ENCODE data around the gene LAGE3.

LAGE3 gene

DNA sequence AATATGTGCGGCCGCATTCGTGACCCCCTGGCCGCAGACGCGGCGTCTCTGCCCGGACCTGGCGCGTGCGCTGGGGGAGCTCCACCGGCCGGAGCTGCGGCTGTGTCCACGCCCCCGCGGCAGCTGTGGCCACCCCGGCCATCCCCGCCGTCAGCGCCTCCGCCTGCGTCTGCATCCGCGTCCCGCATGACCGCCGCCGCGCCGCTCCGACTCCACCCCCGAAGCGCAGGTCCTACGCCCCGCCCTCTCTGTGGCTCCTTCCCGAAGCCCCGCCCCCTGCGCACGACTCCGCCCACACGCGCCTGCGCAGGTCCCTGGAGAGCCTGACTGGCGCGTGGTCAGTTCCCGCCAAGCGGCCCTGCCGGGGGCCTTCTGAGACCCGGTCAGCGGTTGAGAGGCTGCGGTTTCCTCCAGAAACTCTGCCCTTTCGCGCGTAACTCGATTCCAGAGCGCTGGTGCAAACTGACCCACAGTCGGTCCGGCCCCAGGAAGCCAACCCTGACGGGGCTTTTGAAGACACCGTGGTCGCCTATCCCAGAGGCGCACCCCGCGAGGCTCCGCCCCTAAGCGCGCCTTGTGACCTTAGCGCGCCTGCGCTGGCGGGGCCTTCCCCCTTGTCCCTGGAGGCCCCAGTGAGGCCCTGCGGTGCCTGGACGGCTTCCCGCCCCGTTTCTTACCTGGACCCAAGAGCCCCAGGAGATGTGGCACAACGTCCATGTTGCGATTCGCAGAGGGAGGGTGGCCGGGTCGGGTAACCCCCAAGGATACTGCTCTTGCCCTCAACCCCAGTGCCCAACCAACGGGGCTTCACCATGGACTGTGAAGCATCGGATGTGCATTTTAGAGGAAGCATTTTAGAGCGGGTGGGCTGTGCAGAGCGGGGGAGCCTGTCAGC is at the start of gene LAGE3:
Gene LAGE3, minus strand, starts transcription at position 554 of the 895 bp plus-strand sequence. Its CDS starts 366 bp downstream, at position 188.
- peaks cover 9% of the 10 kb centered on the region for H3K4me1 ChIP-seq (ENCODE audit: control insufficient read depth, insufficient read depth, low read length)

DNA sequence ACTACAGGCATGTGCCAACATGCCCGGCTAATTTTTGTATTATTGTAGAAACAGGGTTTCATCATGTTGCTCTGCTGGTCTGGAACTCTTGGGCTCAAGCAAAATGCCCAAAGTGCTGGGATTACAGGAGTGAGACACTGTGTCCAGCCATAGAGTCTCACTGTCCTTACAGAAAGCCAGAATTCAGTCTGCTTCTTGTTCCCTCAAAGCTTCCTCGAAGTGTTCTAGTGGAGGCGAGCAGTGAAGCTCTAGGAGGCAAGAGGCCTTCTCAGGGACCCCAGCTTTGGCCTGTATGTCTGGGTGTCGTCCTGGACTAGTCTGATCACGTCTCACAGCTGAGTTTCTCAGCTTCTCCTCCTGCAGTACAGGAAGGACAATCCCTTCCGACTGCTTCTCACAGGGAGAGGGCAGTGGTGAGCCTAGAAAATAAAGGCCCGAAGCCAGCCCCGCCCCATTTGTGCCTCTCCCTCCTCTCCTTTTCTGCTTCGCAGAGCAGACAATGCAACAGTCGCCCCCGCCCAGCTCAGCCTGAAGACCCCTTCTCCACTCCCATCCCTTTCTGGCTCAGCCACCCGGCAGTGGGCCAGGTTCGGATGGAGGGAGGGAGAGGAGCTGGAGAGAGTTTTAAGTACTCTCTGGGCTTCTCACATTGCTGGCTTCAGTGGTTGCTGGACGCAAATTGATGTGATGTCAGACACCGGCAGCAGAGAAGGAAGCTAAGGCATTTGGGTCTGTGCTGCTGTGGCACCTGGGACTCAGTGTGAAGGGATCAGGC is 48.0 kb upstream of the LAGE3 start:
- H3K27me3 ChIP-seq (replicated peaks; ENCODE audit: control insufficient read depth, insufficient read depth, low read length), result no peaks in the 10 kb centered on the region
- peak overlapping the region; percentile 87 for H3K9ac ChIP-seq (ENCODE audit: low read length)
- peaks cover 13% of the 10 kb centered on the region for H3K4me1 ChIP-seq (ENCODE audit: control insufficient read depth, insufficient read depth, low read length)
- no peak overlapping the region for H3K4me3 ChIP-seq (ENCODE audit: low read length)
- no peaks in the 10 kb centered on the region for H3K9me3 ChIP-seq (ENCODE audit: control insufficient read depth, low read length)
- DNase-seq (ENCODE audit: low read depth), result peak; percentile 86
- peaks cover 9% of the 10 kb centered on the region for H3K36me3 ChIP-seq (ENCODE audit: control insufficient read depth, insufficient read depth, low read length, severe bottlenecking)

More for the DNA sequence above, at the start of gene LAGE3:
- Histone ChIP-seq H3K9me3 (ENCODE audit: control insufficient read depth, low read length) (no peaks in the 10 kb centered on the region), H3K9ac (ENCODE audit: low read length) (peak within 1 kb of the TSS; percentile 81), H3K27me3 (replicated peaks; ENCODE audit: control insufficient read depth, insufficient read depth, low read length) (no peaks in the 10 kb centered on the region), H3K36me3 (ENCODE audit: control insufficient read depth, insufficient read depth, low read length, severe bottlenecking) (no peaks in the 10 kb centered on the region), H3K4me3 (ENCODE audit: low read length) (peak within 1 kb of the TSS; percentile 77)
- peak; percentile 93 for DNase-seq (ENCODE audit: low read depth)

DNA sequence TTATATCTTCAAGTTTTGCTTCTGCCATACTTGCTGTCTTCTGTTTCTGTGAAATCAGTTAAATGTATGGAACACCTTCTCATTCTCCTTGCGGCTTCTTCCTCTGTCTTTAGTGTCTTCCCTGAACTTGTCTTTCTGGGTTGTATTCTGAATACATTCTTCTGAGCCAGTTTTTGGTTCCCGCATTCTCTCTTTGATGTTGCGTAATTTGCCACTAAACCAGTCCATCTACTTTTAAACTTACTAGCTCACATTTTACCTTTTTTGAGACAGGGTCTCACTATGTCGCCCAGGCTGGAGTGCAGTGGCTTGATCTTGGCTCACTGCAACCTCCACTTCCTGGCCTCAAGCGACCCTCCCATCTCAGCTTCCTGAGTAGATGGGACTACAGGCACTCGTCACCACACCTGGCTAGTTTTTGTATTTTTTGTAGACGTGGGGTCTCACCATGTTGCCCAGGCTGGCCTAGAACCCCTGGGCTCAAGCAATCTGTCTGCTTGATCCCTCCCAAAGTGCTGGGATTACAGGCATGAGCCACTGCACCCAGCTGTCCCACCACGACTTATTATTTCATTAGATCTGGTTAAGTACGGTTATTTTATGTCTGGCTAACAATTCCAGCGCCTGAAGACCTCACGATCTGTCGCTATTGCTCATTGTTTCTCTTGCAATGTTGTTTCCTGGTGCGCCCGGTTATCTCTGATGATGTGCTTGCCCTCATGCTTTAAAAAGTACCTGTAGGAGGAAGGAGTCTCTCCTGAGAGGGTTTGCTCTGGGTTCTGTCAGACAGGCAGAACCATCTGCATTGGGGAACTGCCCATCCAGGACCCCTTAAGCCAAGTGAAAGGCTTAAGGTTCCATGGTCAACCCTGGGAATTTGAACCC is 46.8 kb upstream of the LAGE3 start:
- Histone ChIP-seq H3K36me3 (ENCODE audit: control insufficient read depth, insufficient read depth, low read length, severe bottlenecking) (peaks cover 2% of the 10 kb centered on the region), H3K9ac (ENCODE audit: low read length) (peak overlapping the region; percentile 36), H3K27me3 (replicated peaks; ENCODE audit: control insufficient read depth, insufficient read depth, low read length) (no peaks in the 10 kb centered on the region), H3K4me1 (ENCODE audit: control insufficient read depth, insufficient read depth, low read length) (peaks cover 13% of the 10 kb centered on the region), H3K4me3 (ENCODE audit: low read length) (no peak overlapping the region), H3K9me3 (ENCODE audit: control insufficient read depth, low read length) (no peaks in the 10 kb centered on the region)
- DNase-seq (ENCODE audit: low read depth), result no peak

GRCh38 chrX:154519389-154519788 is 40.3 kb upstream of the LAGE3 start:
- no peaks in the 10 kb centered on the region for H3K36me3 ChIP-seq (ENCODE audit: control insufficient read depth, insufficient read depth, low read length, severe bottlenecking)

GRCh38 chrX:154517101-154517781 is 38.2 kb upstream of the LAGE3 start:
- no peaks in the 10 kb centered on the region for H3K9me3 ChIP-seq (ENCODE audit: control insufficient read depth, low read length)
- peak overlapping the region; percentile 75 for H3K4me3 ChIP-seq (ENCODE audit: low read length)
- DNase-seq (ENCODE audit: low read depth), result no peak

More at GRCh38 chrX:154519389-154519788, 40.3 kb upstream of the LAGE3 start:
- no peak for DNase-seq (ENCODE audit: low read depth)
- Histone ChIP-seq H3K9ac (ENCODE audit: low read length) (no peak overlapping the region), H3K27me3 (replicated peaks; ENCODE audit: control insufficient read depth, insufficient read depth, low read length) (peaks cover 4% of the 10 kb centered on the region), H3K4me1 (ENCODE audit: control insufficient read depth, insufficient read depth, low read length) (peaks cover 13% of the 10 kb centered on the region), H3K9me3 (ENCODE audit: control insufficient read depth, low read length) (no peaks in the 10 kb centered on the region), H3K4me3 (ENCODE audit: low read length) (no peak overlapping the region)

GRCh38 chrX:154516656-154517100 is 37.6 kb upstream of the LAGE3 start:
- peaks cover 4% of the 10 kb centered on the region for H3K27me3 ChIP-seq (replicated peaks; ENCODE audit: control insufficient read depth, insufficient read depth, low read length)
- H3K4me1 ChIP-seq (ENCODE audit: control insufficient read depth, insufficient read depth, low read length), result peaks cover 13% of the 10 kb centered on the region
- DNase-seq (ENCODE audit: low read depth), result peak; percentile 66
- H3K36me3 ChIP-seq (ENCODE audit: control insufficient read depth, insufficient read depth, low read length, severe bottlenecking), result no peaks in the 10 kb centered on the region
- H3K9me3 ChIP-seq (ENCODE audit: control insufficient read depth, low read length), result no peaks in the 10 kb centered on the region
- peak overlapping the region; percentile 75 for H3K4me3 ChIP-seq (ENCODE audit: low read length)
- peak overlapping the region; percentile 87 for H3K9ac ChIP-seq (ENCODE audit: low read length)

More at GRCh38 chrX:154517101-154517781, 38.2 kb upstream of the LAGE3 start:
- Histone ChIP-seq H3K4me1 (ENCODE audit: control insufficient read depth, insufficient read depth, low read length) (peaks cover 13% of the 10 kb centered on the region), H3K9ac (ENCODE audit: low read length) (peak overlapping the region; percentile 87), H3K27me3 (replicated peaks; ENCODE audit: control insufficient read depth, insufficient read depth, low read length) (peaks cover 4% of the 10 kb centered on the region), H3K36me3 (ENCODE audit: control insufficient read depth, insufficient read depth, low read length, severe bottlenecking) (no peaks in the 10 kb centered on the region)

DNA sequence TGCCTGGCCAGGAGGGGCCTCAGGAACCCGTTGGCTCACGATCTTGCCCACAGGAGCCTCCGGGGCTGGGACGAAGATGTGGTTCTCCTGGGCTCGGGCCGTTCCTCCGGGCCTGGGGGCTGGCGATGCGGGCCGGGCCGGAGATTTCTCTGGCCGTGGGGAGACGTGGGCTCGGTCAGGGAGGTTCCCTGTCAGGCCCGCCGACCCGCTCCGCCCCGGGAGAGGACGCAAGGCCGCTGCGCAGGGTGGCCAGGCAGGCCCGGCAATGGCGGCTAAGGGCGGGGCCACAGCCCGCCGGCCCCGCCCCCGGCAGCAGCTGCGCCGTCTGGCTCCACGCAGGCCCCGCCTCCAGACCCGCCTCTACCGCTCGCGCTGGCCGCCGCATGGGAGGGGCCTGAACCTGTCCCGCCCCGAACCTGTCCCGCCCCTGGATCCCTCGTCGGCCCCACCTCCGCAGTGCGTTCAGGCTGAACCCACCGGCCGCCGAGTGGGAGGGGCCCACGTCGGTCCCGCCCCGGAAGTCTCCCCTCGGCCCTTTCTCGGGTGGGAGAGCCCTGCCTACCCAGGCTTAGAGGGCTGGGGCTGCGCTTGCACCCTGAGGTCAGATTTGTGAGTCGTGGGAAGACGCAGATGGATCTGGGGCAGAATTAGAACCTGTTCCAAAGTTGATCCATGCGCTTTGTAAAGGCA is 37.0 kb upstream of the LAGE3 start, which contains the start of gene FAM3A:
Gene FAM3A, minus strand, starts transcription at position 267 of the 690 bp plus-strand sequence. CDS start 460 bp downstream, outside the sequence.
- H3K4me1 ChIP-seq (ENCODE audit: control insufficient read depth, insufficient read depth, low read length), result peaks cover 13% of the 10 kb centered on the region
- H3K36me3 ChIP-seq (ENCODE audit: control insufficient read depth, insufficient read depth, low read length, severe bottlenecking), result no peaks in the 10 kb centered on the region
- H3K9ac ChIP-seq (ENCODE audit: low read length), result peak within 1 kb of the TSS; percentile 88
- H3K4me3 ChIP-seq (ENCODE audit: low read length), result peak within 1 kb of the TSS; percentile 81
- no peaks in the 10 kb centered on the region for H3K9me3 ChIP-seq (ENCODE audit: control insufficient read depth, low read length)
- H3K27me3 ChIP-seq (replicated peaks; ENCODE audit: control insufficient read depth, insufficient read depth, low read length), result peaks cover 4% of the 10 kb centered on the region
- peak; percentile 91 for DNase-seq (ENCODE audit: low read depth)

DNA sequence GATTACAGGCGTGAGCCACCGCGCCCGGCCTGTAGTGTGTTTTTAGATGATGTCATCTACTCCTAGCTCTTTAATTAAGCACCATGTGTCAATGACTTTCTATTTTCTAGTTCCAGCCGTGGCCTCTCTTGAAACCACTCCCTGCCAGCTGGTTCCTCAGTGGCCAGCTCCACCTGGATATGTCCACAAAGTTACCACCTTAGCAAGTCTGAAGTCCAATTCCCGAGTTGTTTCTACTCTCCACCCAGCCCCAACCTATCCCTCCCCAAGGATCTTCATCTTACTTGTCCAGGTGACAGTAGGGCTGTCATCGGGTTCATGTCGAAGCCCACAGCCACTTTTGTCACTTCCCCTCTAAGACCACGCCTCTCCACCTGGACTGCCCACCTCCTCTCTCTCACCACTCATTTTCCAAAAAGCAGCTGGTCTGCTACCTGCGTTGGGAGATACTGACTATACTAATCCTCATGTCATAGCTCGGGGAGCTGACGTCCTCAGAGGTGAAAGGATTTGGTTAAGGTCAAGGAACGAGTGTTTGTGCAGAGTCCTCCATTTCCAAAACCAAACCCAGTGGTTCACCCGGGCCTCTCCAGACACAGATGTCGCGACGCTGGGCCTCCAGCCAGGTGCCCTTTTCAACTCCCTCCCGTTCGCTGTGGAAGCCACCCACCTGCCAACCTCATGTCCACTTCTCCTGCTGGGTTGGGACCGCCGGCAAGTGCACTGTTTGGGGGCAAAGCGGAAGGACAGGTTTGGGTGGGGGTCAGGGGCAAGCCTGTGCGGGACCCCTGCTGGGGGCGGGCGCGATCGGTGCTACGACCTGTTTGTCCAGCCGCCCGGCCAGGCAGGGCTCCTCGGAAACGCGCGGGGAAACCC is 36.2 kb upstream of the LAGE3 start:
- Histone ChIP-seq H3K9ac (ENCODE audit: low read length) (peak overlapping the region; percentile 88), H3K4me1 (ENCODE audit: control insufficient read depth, insufficient read depth, low read length) (peaks cover 13% of the 10 kb centered on the region), H3K9me3 (ENCODE audit: control insufficient read depth, low read length) (no peaks in the 10 kb centered on the region), H3K4me3 (ENCODE audit: low read length) (peak overlapping the region; percentile 81), H3K36me3 (ENCODE audit: control insufficient read depth, insufficient read depth, low read length, severe bottlenecking) (no peaks in the 10 kb centered on the region), H3K27me3 (replicated peaks; ENCODE audit: control insufficient read depth, insufficient read depth, low read length) (peaks cover 4% of the 10 kb centered on the region)
- DNase-seq (ENCODE audit: low read depth), result peak; percentile 45

DNA sequence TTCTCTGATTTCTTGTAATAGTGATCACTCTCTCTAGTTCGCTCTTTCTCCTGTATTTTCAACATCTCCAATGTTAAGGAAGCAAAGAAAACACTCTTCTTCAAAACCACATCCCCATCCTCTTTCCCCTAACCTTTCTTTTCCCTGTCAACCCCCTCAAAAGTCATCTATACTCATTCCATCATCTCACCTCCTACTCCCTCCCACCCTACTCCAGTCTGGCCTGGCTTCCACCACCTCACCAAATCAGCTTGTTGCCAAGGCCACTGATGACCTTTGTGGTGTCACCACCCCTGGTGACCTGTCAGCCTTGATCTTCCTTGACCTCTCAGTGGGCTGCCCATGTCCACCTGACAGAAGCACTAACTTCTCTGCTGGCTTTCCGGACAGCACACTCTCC is 34.6 kb upstream of the LAGE3 start:
- peaks cover 4% of the 10 kb centered on the region for H3K27me3 ChIP-seq (replicated peaks; ENCODE audit: control insufficient read depth, insufficient read depth, low read length)

More for the DNA sequence above, 34.6 kb upstream of the LAGE3 start:
- no peak for DNase-seq (ENCODE audit: low read depth)
- Histone ChIP-seq H3K9me3 (ENCODE audit: control insufficient read depth, low read length) (peaks cover 7% of the 10 kb centered on the region), H3K4me3 (ENCODE audit: low read length) (no peak overlapping the region), H3K4me1 (ENCODE audit: control insufficient read depth, insufficient read depth, low read length) (peaks cover 13% of the 10 kb centered on the region), H3K36me3 (ENCODE audit: control insufficient read depth, insufficient read depth, low read length, severe bottlenecking) (peaks cover 11% of the 10 kb centered on the region), H3K9ac (ENCODE audit: low read length) (no peak overlapping the region)

Measured in adipocyte (in vitro differentiated cells).